Peyer's patch (tissue), 4 donors: ENCODE results near the gene NPM3. TPM values are rescaled to one million over a fixed set of nuclear protein-coding genes. Genes with fewer than 3 reads are reported as not detected.

Experiments used
- DNase-seq, 3 donors: peaks; one replicate each; pipeline ENCODE4 v3.0.0-alpha.2; 2017 to 2019
- H3K27ac ChIP-seq, 4 donors: fragments of 200-600 bp; sonication (generic); one replicate each; pipeline ENCODE4 v1.5.1; 2016 to 2019
- H3K27me3 ChIP-seq, 2 donors: fragments of 200-600 bp; sonication (generic); one replicate each; pipeline ENCODE4 v1.5.1; 2019
- H3K36me3 ChIP-seq, 3 donors: fragments of 200-600 bp; sonication (generic); one replicate each; pipeline ENCODE4 v1.5.1; 2016 to 2019
- H3K4me1 ChIP-seq, 4 donors: fragments of 200-600 bp; sonication (generic); one replicate each; pipeline ENCODE4 v1.5.1; 2016 to 2019
- H3K4me3 ChIP-seq, 4 donors: fragments of 200-600 bp; sonication (generic); 1 replicate in 3 of 4; 2 replicates in 1 of 4; pipeline ENCODE4 v1.5.1; 2016 to 2019; ENCODE audit warnings: mild to moderate bottlenecking in 1 of 4
- H3K9me3 ChIP-seq, 4 donors: fragments of 200-600 bp; sonication (generic); one replicate each; pipeline ENCODE4 v1.5.1; 2016 to 2019; ENCODE audit warnings: mild to moderate bottlenecking in 1 of 4
- CTCF ChIP-seq, 6 experiments: fragments of 450-650 bp in 4 of 6; fragments of 200-600 bp in 2 of 6; sonication (generic) in 1 of 6; IDR thresholded peaks; one replicate each; pipeline ENCODE4 v1.5.1; 2017 to 2019; ENCODE audit warnings: antibody characterized with exemption in 6 of 6, mild to moderate bottlenecking in 3 of 6, moderate library complexity in 1 of 6
- POLR2A ChIP-seq, 2 donors: fragments of 450-650 bp; IDR thresholded peaks; one replicate each; pipeline ENCODE4 v1.5.1; 2017; ENCODE audit warnings: antibody characterized with exemption in 2 of 2, mild to moderate bottlenecking in 2 of 2, moderate library complexity in 2 of 2
- total RNA-seq, 4 donors: library from RNA; depleted of rRNA; stranded (reverse); fragments of >200 nt; gene quantifications; one replicate each; pipeline ENCODE4 v1.1.0, GENCODE V29; 2016

Gene NPM3
- total RNA-seq, 4 donors from 2014 or later = 7.7 to 25.6 (median 11.2) TPM

- H3K4me1 ChIP-seq = peaks cover 0 to 17% (median 14%) of the 10 kb centered on the region in 4 donors
- H3K36me3 ChIP-seq = no peaks in the 10 kb centered on the region
- H3K27me3 ChIP-seq = peaks cover 0 to 49% of the 10 kb centered on the region in 2 donors
- H3K9me3 ChIP-seq = no peaks in the 10 kb centered on the region
- TF ChIP-seq CTCF (IDR thresholded peaks at IDR 0.05) (no peak), POLR2A (IDR thresholded peaks at IDR 0.05) (no peak)
- no peak for DNase-seq
- no peak overlapping the region for H3K27ac ChIP-seq
- H3K4me3 ChIP-seq = no peak overlapping the region
Measured at GRCh38 chr10:101772017-101772894, 11.0 kb downstream of the NPM3 start.

- no peak overlapping the region for H3K4me3 ChIP-seq
- DNase-seq = peak in 1 of 3 donors; percentile 41
- TF ChIP-seq CTCF (IDR thresholded peaks at IDR 0.05) (no peak), POLR2A (IDR thresholded peaks at IDR 0.05) (no peak)
- H3K27ac ChIP-seq = no peak overlapping the region
- peaks cover 0 to 16% (median 13%) of the 10 kb centered on the region in 4 donors for H3K4me1 ChIP-seq
- H3K27me3 ChIP-seq = peaks cover 0 to 40% of the 10 kb centered on the region in 2 donors
- H3K36me3 ChIP-seq = no peaks in the 10 kb centered on the region
- H3K9me3 ChIP-seq = no peaks in the 10 kb centered on the region
Measured at GRCh38 chr10:101771380-101771779, 11.9 kb downstream of the NPM3 start.

GRCh38 chr10:101770331-101771215 is 12.7 kb downstream of the NPM3 start:
- Histone ChIP-seq H3K9me3 (no peaks in the 10 kb centered on the region), H3K36me3 (no peaks in the 10 kb centered on the region), H3K27me3 (peaks cover 0 to 33% of the 10 kb centered on the region in 2 donors), H3K4me1 (peaks cover 0 to 10% (median 8%) of the 10 kb centered on the region in 4 donors), H3K4me3 (no peak overlapping the region), H3K27ac (no peak overlapping the region)
- no peak for DNase-seq
- TF ChIP-seq POLR2A (IDR thresholded peaks at IDR 0.05) = no peak
- TF ChIP-seq CTCF (IDR thresholded peaks at IDR 0.05) = no peak

DNA sequence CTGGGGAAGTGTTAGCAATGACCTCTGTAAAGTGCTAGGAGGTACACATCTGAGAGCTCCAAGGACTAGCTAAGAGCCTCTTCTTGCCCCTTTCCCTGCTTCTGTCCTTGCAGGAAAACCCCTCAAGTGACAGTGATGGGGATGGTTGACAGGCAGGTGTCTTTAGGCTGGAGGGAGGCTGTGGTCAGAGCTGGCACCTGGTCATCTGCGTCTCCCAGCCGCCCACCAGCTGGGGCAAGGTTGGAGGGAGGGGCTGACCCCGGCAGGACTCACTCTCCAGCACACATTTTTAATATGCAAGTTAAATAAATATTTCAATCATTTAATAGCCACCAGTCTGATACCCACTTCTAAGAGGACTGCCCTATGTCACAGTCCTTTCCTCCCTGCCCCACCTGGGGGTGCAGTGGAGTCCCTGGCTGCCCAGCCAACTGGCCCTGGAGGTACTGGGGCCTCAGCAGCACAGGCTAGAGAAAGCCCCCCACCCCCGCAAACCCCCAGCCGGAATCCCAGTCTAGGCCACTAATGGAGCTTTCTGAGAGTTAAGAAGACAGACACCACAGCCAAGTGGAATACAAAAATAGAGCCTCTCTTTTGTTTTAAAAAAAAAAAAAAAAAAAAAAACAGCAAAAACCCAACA is 13.6 kb downstream of the NPM3 start:
- TF ChIP-seq POLR2A (IDR thresholded peaks at IDR 0.05) = no peak
- TF ChIP-seq CTCF (IDR thresholded peaks at IDR 0.05) = no peak
- Histone ChIP-seq H3K9me3 (no peaks in the 10 kb centered on the region), H3K27me3 (peaks cover 0 to 23% of the 10 kb centered on the region in 2 donors), H3K36me3 (no peaks in the 10 kb centered on the region), H3K4me1 (peaks cover 0 to 1% (median 0%) of the 10 kb centered on the region in 4 donors), H3K27ac (no peak overlapping the region), H3K4me3 (no peak overlapping the region)
- DNase-seq = no peak

- Histone ChIP-seq H3K9me3 (no peaks in the 10 kb centered on the region), H3K4me1 (no peaks in the 10 kb centered on the region), H3K27me3 (peaks cover 0 to 18% of the 10 kb centered on the region in 2 donors), H3K4me3 (no peak overlapping the region), H3K27ac (no peak overlapping the region), H3K36me3 (no peaks in the 10 kb centered on the region)
- no peak for DNase-seq
- TF ChIP-seq POLR2A (IDR thresholded peaks at IDR 0.05) = no peak
- TF ChIP-seq CTCF (IDR thresholded peaks at IDR 0.05) = no peak
Measured at GRCh38 chr10:101768791-101769170, 14.5 kb downstream of the NPM3 start.
